ENCODE data around the gene URI1.

DNA sequence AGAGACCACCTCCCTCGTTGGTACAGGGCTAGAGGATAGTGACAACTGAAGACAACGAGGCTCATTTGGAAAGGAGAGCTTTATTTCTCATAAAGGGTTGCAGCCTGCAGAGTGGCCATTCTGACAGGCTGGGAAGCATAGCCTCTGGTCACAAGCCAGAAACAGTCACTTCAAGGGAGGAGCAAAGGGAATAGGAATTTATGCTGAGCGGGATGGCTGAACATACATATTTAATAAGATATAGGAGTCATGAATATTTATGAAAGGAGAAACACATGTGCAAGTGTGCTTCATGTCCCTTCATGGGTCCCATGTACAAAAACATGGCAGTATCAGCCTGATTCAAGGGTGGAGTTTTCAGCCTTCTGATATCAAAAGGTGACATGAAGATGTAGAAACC is 27.1 kb upstream of the URI1 start:
- TF ChIP-seq, protein P1, sequence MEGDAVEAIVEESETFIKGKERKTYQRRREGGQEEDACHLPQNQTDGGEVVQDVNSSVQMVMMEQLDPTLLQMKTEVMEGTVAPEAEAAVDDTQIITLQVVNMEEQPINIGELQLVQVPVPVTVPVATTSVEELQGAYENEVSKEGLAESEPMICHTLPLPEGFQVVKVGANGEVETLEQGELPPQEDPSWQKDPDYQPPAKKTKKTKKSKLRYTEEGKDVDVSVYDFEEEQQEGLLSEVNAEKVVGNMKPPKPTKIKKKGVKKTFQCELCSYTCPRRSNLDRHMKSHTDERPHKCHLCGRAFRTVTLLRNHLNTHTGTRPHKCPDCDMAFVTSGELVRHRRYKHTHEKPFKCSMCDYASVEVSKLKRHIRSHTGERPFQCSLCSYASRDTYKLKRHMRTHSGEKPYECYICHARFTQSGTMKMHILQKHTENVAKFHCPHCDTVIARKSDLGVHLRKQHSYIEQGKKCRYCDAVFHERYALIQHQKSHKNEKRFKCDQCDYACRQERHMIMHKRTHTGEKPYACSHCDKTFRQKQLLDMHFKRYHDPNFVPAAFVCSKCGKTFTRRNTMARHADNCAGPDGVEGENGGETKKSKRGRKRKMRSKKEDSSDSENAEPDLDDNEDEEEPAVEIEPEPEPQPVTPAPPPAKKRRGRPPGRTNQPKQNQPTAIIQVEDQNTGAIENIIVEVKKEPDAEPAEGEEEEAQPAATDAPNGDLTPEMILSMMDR (IDR thresholded peaks at IDR 0.05), result no peak
- TF ChIP-seq POLR2AphosphoS5 (IDR thresholded peaks at IDR 0.05), result no peak
